K562 (cell line): ENCODE results near the gene MYO3B. TPM values are rescaled to one million over a fixed set of nuclear protein-coding genes. Genes with fewer than 3 reads are reported as not detected.

Experiments used
- ARID1B ChIP-seq: fragments of 450-650 bp; IDR thresholded peaks from 2 replicates; pipeline ENCODE4 v1.6.1; 2016; ENCODE audit warnings: antibody characterized with exemption, mild to moderate bottlenecking, inconsistent platforms
- CTCF ChIP-seq, 3 experiments: IDR thresholded peaks in 2 of 3; conservative IDR thresholded peaks in 1 of 3; 2 replicates each; pipeline ENCODE4 v1.5.1; 2011 to 2012; ENCODE audit warnings: low read length in 3 of 3, mild to moderate bottlenecking in 3 of 3, control low read depth in 2 of 3, improper control_type of control experiment in 1 of 3, inconsistent platforms in 1 of 3, low read depth in 1 of 3, mixed read lengths in 1 of 3, moderate library complexity in 1 of 3; ENCODE audit not compliant: insufficient read depth in 2 of 3
- E4F1 ChIP-seq: fragments of 250-450 bp; sonication (Bioruptor Pico); IDR thresholded peaks from 2 replicates; pipeline ENCODE4 v1.5.0; 2021; ENCODE audit warnings: mild to moderate bottlenecking, borderline replicate concordance
- JUND ChIP-seq, 2 experiments: IDR thresholded peaks; 2 replicates in 1 of 2; 3 replicates in 1 of 2; pipeline ENCODE4 v1.6.1; 2011; ENCODE audit warnings: borderline replicate concordance in 2 of 2, low read depth in 2 of 2, low read length in 2 of 2, improper control_type of control experiment in 1 of 2, missing biosample characterization in 1 of 2, missing genetic modification characterization in 1 of 2, missing genetic modification reagents in 1 of 2
- MECOM ChIP-seq: fragments of 250-450 bp; sonication (Bioruptor Pico); IDR thresholded peaks from 2 replicates; pipeline ENCODE4 v1.8.0; 2022; ENCODE audit warnings: inconsistent platforms
- MGA ChIP-seq: fragments of 450-650 bp; IDR thresholded peaks from 2 replicates; pipeline ENCODE4 v1.6.1; 2016; ENCODE audit warnings: mild to moderate bottlenecking, moderate library complexity
- polyA plus RNA-seq, 8 experiments: library from polyadenylated mRNA; depleted of rRNA in 4 of 8; stranded (reverse) in 5 of 8; unstranded in 3 of 8; fragments of >200 nt; fragmentation: Nextera tagmentation in 2 of 8; fragmentation: Illumina TruSeq in 1 of 8; extraction: Ambion mirVana in 2 of 8; extraction: Trizol in 1 of 8; gene quantifications; 2 replicates each; pipeline versions ENCODE4 v1.2.1 to v1.2.3, GENCODE V29; 2011 to 2014; ENCODE audit warnings: inconsistent platforms in 1 of 8, missing spikeins in 1 of 8
- total RNA-seq, 7 experiments: library from RNA; depleted of rRNA in 6 of 7; stranded (reverse); fragments of >200 nt in 6 of 7; fragmentation: Illumina TruSeq in 2 of 7; extraction: Trizol in 2 of 7; gene quantifications; 2 replicates each; pipeline versions ENCODE4 v1.2.1 to v1.2.3, GENCODE V29; 2011 to 2021; ENCODE audit warnings: low replicate concordance in 1 of 7
- TF ChIP-seq, protein P1 (sequence below): sonication (generic); formaldehyde crosslinking; IDR thresholded peaks from 2 replicates; pipeline ENCODE4 v1.8.1; 2023; ENCODE audit warnings: mild to moderate bottlenecking, missing genetic modification reagents, moderate library complexity

The MYO3B gene
- total and polyA plus RNA-seq, 9 of the 15 experiments (the other 6 are each of a cell fraction or from before 2014, with no cell fraction given), result 2.7 to 6.5 (median 3.6) TPM

- TF ChIP-seq MGA, result no peak
- TF ChIP-seq E4F1 (CRISPR knock-in tag), result peak; percentile 57; the same call in 1 of the 2 replicates
- no peak for TF ChIP-seq JUND (IDR thresholded peaks at IDR 0.05; ENCODE audit: borderline replicate concordance, low read depth, low read length)
- peak; percentile 35; the same call in 1 of the 3 replicates for TF ChIP-seq JUND (tag; IDR thresholded peaks at IDR 0.05; ENCODE audit: borderline replicate concordance, low read depth, low read length)
- TF ChIP-seq ARID1B, result peak; percentile 57
- TF ChIP-seq MECOM, result peak; percentile 36; the same call in 1 of the 2 replicates
- TF ChIP-seq, protein P1, sequence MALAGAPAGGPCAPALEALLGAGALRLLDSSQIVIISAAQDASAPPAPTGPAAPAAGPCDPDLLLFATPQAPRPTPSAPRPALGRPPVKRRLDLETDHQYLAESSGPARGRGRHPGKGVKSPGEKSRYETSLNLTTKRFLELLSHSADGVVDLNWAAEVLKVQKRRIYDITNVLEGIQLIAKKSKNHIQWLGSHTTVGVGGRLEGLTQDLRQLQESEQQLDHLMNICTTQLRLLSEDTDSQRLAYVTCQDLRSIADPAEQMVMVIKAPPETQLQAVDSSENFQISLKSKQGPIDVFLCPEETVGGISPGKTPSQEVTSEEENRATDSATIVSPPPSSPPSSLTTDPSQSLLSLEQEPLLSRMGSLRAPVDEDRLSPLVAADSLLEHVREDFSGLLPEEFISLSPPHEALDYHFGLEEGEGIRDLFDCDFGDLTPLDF (CRISPR knock-in tag), result no peak
- TF ChIP-seq CTCF (IDR thresholded peaks at IDR 0.05 in 2 of 3, conservative IDR thresholded peaks at IDR 0.05 in 1 of 3; ENCODE audit: insufficient read depth in 2 of 3, low read depth in 1 of 3, low read length in 3 of 3), result peak in 1 of 3 experiments; percentile 10; a peak in 2 of 6 replicates
Observed at GRCh38 chr2:170248574-170249393, 70.8 kb downstream of the MYO3B start (continued).
